Skeletal muscle satellite cell (primary cell): ENCODE data around the gene SHISA2. TPM values are rescaled to one million over a fixed set of nuclear protein-coding genes. Genes with fewer than 3 reads are reported as not detected.
"Not testable (repeated sequence)": the region's sequence is repeated elsewhere in the genome, so short reads cannot be mapped to it uniquely, and the experiment has no call there.

ENCODE experiments used
- H3K27me3 ChIP-seq: 2 replicates; pipeline ENCODE4 v1.7.0; 2013; ENCODE audit warnings: low read length; ENCODE audit not compliant: control insufficient read depth, insufficient read depth
- H3K36me3 ChIP-seq: 2 replicates; pipeline ENCODE4 v1.7.0; 2013; ENCODE audit warnings: mild to moderate bottlenecking, control low read depth, low read length; ENCODE audit not compliant: insufficient read depth
- H3K4me1 ChIP-seq: 2 replicates; pipeline ENCODE4 v1.7.0; 2013; ENCODE audit warnings: low read length; ENCODE audit not compliant: control insufficient read depth, insufficient read depth
- H3K4me2 ChIP-seq: 2 replicates; pipeline ENCODE4 v1.7.0; 2013; ENCODE audit warnings: mild to moderate bottlenecking, low read length
- H3K4me3 ChIP-seq: 2 replicates; pipeline ENCODE4 v1.7.0; 2013; ENCODE audit warnings: low read length
- H3K9ac ChIP-seq: 2 replicates; pipeline ENCODE4 v1.7.0; 2013; ENCODE audit warnings: mild to moderate bottlenecking, low read depth, low read length, moderate library complexity
- H3K9me3 ChIP-seq: replicated peaks from 2 replicates; pipeline ENCODE4 v1.7.0; 2013; ENCODE audit warnings: mild to moderate bottlenecking, control low read depth, low read length
- total RNA-seq: library from RNA; depleted of rRNA; stranded (reverse); fragments of >200 nt; gene quantifications from 2 replicates; pipeline ENCODE4 v1.2.3, GENCODE V29; 2012; rRNA removed

SHISA2 gene
- 0.51 and 8.7 TPM in 2 replicates for total RNA-seq

- H3K9me3 ChIP-seq = no peaks in the 10 kb centered on the region
- peak within 1 kb of the TSS; percentile 79 for H3K9ac ChIP-seq
- H3K4me1 ChIP-seq = no peaks in the 10 kb centered on the region
- H3K36me3 ChIP-seq = peaks cover 3% of the 10 kb centered on the region
- H3K4me3 ChIP-seq = peak within 1 kb of the TSS; percentile 78
- H3K27me3 ChIP-seq = peaks cover 45% of the 10 kb centered on the region
- H3K4me2 ChIP-seq = peak within 1 kb of the TSS; percentile 78
Observed at GRCh38 chr13:26051657-26052311, at the start of gene SHISA2. SHISA2 (minus strand) TSS chr13:26052016; CDS start chr13:26050975, 1,041 bp downstream.

DNA sequence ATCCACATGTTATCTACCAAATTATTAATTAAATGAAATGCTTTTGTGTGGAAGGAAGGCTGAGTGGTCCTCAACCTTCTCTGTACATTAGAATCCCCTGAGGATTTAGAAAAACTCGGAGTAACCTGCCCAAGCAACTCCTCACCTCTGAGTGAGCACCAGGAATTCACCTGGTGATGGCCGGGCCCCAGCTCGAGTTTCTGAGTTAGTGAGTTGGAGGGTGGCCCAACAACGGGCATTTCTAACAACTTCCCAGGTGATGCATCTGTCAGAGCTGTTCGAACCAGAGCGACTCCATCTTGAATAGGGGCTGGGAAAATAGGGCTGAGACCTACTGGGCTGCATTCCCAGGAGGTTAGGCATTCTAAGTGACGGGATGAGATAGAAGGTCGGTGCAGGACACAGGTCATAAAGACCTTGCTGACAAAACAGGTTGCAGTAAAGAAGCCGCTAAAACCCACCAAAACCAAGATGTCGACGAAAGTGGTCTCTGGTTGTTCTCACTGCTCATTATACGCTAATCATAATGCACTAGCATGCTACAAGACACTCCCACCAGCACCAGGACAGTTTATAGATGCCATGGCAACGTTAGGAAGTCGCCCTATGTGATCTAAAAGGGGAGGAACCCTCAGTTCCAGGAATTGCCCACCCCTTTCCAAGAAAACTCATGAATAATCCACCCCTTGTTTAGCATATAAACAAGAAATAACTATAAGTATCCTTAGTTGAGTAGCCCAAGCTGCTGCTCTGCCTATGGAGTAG, 44.2 kb upstream of the SHISA2 start:
- peaks cover 33% of the 10 kb centered on the region for H3K27me3 ChIP-seq
- H3K9me3 ChIP-seq = no peaks in the 10 kb centered on the region
- H3K36me3 ChIP-seq = no peaks in the 10 kb centered on the region
- H3K9ac ChIP-seq = no peak overlapping the region
- no peak overlapping the region for H3K4me2 ChIP-seq
- no peaks in the 10 kb centered on the region for H3K4me1 ChIP-seq
- no peak overlapping the region for H3K4me3 ChIP-seq

DNA sequence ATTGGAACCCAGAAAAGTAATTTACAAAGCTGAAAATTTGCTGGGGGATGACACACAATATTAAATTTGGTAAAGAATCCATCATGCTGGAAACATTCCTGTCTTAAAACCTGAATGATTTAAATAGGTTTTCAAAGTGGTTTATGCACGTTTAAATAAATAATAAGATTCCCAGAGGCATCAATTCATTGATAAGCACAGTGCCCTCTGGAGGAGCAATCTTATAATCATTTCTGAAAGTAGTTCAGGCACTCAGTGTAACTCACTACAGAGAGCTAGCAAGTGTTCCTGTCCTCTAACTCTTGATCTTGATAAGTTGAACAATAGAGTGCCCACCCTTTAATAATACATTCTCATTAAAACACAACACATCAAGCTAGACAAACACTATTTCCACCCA, 43.5 kb upstream of the SHISA2 start:
- Histone ChIP-seq H3K9ac (no peak overlapping the region), H3K4me1 (no peaks in the 10 kb centered on the region), H3K4me2 (no peak overlapping the region), H3K27me3 (peaks cover 33% of the 10 kb centered on the region), H3K9me3 (no peaks in the 10 kb centered on the region), H3K36me3 (no peaks in the 10 kb centered on the region), H3K4me3 (no peak overlapping the region)

GRCh38 chr13:26076821-26077220, 25.0 kb upstream of the SHISA2 start:
- H3K36me3 ChIP-seq, H3K4me2 ChIP-seq, H3K9ac ChIP-seq, H3K4me3 ChIP-seq, H3K9me3 ChIP-seq: not testable (repeated sequence)
- Histone ChIP-seq H3K4me1 (peaks cover 16% of the 10 kb centered on the region), H3K27me3 (peaks cover 12% of the 10 kb centered on the region)

DNA sequence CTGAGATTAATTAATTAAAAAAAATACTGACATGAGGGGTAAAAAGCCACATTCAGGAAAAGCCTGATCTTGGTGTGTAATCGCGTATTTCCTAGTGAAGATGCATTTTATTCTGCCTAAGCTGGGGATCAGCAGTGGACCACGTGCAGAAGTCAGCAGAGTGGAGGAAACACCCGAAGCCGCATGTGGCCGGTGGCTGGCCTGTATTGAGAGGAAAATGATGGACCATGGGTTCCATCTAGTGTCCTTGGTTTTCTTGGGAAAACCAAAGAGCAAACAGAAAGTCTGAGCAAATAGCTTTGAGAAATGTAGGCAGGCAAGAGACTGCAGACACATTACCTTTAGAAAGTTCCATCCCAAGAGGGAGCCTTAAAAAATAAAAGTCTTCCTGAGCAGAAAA, 23.7 kb upstream of the SHISA2 start:
- Histone ChIP-seq H3K9ac (no peak overlapping the region), H3K4me2 (no peak overlapping the region), H3K4me3 (no peak overlapping the region), H3K36me3 (no peaks in the 10 kb centered on the region), H3K9me3 (no peaks in the 10 kb centered on the region), H3K4me1 (peaks cover 16% of the 10 kb centered on the region), H3K27me3 (peaks cover 6% of the 10 kb centered on the region)

DNA sequence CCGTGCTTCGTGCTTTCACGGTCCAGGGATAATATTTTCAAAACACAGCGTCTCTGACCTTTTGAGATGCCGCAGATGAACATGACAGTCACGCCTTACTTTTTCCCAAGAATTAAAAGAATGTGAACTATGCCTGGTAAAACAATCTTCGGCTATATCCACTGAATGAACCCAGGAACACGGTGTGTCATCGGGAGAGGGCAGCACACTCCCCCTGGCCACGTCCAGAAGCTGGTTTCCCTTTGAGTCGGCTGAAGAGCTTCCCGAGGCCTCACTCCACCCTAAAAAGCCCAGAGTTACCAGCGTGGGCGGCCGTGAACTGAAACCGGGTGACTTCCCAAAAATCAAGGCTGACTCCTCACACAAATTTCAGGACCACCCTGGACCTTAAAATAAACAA, 22.9 kb upstream of the SHISA2 start:
- Histone ChIP-seq H3K4me3 (peak overlapping the region; percentile 39), H3K27me3 (no peaks in the 10 kb centered on the region), H3K36me3 (no peaks in the 10 kb centered on the region), H3K9ac (peak overlapping the region; percentile 39), H3K4me2 (peak overlapping the region; percentile 77), H3K4me1 (peaks cover 16% of the 10 kb centered on the region), H3K9me3 (no peaks in the 10 kb centered on the region)

DNA sequence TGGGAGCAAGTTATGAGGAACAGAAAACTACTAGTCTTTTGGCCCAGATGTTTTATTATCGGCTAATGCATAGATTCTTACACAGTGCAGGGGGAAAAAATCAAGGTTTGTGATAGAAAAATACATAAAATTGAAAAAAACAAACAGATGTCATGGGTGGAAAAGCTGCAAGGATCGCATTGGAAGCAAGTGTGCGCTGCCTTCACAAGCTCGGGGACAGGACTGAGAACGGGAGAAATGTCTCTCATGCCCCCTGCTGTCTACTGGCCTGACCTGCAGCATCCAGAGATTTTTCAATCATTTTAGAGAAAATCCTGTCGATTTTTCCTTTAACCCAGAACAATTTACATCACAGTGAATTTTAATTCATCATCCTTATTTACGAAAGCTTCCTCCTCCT, 20.5 kb upstream of the SHISA2 start:
- not testable (repeated sequence) for H3K4me2 ChIP-seq, H3K9ac ChIP-seq, H3K36me3 ChIP-seq, H3K9me3 ChIP-seq, H3K4me3 ChIP-seq, H3K27me3 ChIP-seq
- H3K4me1 ChIP-seq = peaks cover 16% of the 10 kb centered on the region

GRCh38 chr13:26071691-26072090, 19.9 kb upstream of the SHISA2 start:
- H3K4me3 ChIP-seq = no peak overlapping the region
- no peaks in the 10 kb centered on the region for H3K36me3 ChIP-seq
- H3K9me3 ChIP-seq = no peaks in the 10 kb centered on the region
- peaks cover 16% of the 10 kb centered on the region for H3K4me1 ChIP-seq
- no peaks in the 10 kb centered on the region for H3K27me3 ChIP-seq
- no peak overlapping the region for H3K4me2 ChIP-seq
- no peak overlapping the region for H3K9ac ChIP-seq

DNA sequence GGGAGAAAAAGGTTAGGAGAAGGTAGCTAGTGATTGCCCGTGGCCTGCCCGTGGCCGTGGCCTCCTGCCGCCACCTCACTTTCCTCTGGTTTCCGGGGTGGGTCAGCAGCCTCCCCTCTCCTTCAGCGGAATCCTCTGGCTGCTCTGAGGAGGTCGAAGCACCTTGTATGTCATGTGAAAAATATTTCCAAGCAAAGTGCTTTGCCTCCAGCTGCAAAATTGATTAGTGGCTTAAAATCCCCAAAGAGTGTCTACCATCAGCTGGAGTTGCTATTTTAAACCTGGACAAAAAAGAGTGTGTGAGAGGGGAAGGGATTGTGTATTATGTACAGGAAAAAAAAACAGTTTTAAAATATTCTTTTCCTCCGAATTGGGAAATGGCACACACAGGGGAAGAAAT, 17.8 kb upstream of the SHISA2 start:
- H3K27me3 ChIP-seq, H3K4me2 ChIP-seq, H3K9me3 ChIP-seq: not testable (repeated sequence)

GRCh38 chr13:26068372-26068771, 16.6 kb upstream of the SHISA2 start:
- not testable (repeated sequence) for H3K9me3 ChIP-seq, H3K4me3 ChIP-seq, H3K9ac ChIP-seq

More for the DNA sequence above, 17.8 kb upstream of the SHISA2 start:
- H3K4me1 ChIP-seq, H3K36me3 ChIP-seq, H3K9ac ChIP-seq, H3K4me3 ChIP-seq: not testable (repeated sequence)

DNA sequence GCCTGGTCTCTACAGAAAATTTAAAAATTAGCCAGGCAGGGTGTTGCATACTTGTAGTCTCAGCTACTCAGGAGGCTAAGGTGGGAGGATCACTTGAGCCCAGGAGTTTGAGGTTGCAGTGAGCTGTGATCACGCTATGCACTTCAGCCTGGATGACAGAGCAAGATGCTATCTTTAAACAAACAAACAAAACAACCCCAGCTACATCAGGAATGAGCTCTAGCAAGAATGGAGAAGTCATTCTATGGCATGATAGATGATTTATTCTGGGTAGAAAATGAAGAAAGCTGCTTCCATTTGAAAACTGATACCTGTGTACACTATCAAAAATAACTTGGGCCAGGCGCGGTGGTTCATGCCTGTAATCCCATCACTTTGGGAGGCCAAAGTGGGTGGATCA, 15.8 kb upstream of the SHISA2 start:
- Histone ChIP-seq H3K4me1 (peaks cover 1% of the 10 kb centered on the region), H3K9ac (no peak overlapping the region), H3K27me3 (no peaks in the 10 kb centered on the region), H3K4me2 (no peak overlapping the region), H3K9me3 (no peaks in the 10 kb centered on the region), H3K36me3 (no peaks in the 10 kb centered on the region), H3K4me3 (no peak overlapping the region)

More at GRCh38 chr13:26068372-26068771, 16.6 kb upstream of the SHISA2 start:
- H3K36me3 ChIP-seq, H3K4me1 ChIP-seq, H3K4me2 ChIP-seq, H3K27me3 ChIP-seq: not testable (repeated sequence)

DNA sequence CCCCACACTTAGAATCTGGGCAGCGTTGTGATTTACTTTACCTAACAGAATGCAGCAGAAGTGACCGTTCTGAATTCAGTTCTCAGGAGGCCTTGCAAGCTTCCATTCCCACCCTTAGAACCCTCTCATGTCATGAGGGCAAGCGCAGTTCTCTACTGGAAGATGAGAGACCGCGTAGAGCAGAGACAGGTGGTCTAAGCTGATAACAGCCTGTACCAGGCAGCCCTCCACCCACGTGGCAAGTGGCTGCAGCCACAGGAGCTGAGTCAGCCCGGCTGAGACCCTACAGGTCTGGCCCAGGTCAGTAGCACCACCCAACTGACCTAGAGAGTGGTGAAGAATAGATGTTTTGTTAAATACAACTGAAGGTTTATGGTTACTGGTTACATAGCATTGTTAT, 14.7 kb upstream of the SHISA2 start:
- H3K9ac ChIP-seq, H3K4me3 ChIP-seq, H3K4me2 ChIP-seq, H3K36me3 ChIP-seq, H3K27me3 ChIP-seq, H3K9me3 ChIP-seq: not testable (repeated sequence)
- H3K4me1 ChIP-seq = peaks cover 11% of the 10 kb centered on the region
